NCI-H2107 treated with DMSO at 0.1 percent for 48 hours (cell line): Measurements from ENCODE around the gene ZG16.
A peak's percentile ranks its signal among the peaks of the same experiment; 100 is the strongest.

Source experiments
- DNase-seq: peaks from one replicate; lab custom pipeline; 2025; ENCODE audit not compliant: unreplicated experiment; lab: John Stamatoyannopoulos, UW

ZG16 gene

DNA sequence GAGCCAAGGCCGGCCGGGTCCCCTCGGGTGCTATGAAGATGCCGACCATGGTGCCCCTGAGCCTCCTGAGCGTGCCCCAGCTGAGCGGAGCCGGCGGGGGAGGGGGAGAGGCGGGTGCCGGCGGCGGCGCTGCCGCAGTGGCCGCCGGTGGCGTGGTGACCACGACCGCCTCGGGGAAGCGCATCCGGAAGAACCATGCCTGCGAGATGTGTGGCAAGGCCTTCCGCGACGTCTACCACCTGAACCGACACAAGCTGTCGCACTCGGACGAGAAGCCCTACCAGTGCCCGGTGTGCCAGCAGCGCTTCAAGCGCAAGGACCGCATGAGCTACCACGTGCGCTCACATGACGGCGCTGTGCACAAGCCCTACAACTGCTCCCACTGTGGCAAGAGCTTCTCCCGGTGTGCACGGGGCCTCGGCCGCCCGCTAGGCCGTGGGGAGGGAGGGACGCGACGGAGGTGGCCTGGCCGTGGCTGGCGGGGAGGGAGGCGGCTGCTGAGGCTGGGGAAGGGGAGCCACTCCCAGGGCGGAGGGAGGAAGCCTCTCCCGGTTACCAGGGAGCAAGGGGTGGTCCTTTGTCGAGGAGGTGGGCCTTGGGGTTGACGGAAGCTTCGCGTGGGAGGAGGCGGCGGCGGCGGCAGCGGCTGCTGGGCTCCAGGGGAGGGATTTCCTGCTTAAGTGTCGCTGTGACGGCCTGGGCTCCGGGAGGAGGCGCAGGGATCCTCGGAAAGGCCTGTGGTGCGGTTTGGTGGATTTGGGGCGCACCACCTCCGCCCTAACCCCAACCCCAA lies 29.6 kb downstream of the ZG16 start:
- peak; percentile 46 for DNase-seq

DNA sequence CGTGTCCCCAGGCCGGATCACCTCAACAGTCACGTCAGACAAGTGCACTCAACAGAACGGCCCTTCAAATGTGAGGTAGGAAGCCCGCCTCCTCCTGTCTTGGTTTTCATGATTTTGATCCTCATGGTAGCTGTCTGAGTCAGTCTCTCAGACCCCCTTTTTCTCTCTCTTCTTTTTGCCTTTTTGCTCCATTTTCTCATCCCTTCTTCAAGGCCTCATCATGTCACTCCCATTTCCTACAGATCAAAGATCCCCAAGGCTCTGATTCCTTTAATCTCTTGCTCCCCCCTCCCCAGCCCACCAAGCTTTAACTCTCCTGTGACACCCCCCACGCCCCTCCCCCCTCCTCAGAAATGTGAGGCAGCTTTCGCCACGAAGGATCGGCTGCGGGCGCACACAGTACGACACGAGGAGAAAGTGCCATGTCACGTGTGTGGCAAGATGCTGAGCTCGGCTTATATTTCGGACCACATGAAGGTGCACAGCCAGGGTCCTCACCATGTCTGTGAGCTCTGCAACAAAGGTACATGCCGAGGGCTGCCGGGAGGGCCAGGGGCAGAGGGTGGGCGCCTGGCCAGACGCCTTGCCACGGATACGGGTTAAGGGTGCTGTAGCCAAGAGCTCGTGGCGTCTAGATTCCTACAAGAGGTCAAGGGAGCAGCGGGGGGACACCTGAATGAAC lies 30.3 kb downstream of the ZG16 start:
- peak; percentile 27 for DNase-seq

DNA sequence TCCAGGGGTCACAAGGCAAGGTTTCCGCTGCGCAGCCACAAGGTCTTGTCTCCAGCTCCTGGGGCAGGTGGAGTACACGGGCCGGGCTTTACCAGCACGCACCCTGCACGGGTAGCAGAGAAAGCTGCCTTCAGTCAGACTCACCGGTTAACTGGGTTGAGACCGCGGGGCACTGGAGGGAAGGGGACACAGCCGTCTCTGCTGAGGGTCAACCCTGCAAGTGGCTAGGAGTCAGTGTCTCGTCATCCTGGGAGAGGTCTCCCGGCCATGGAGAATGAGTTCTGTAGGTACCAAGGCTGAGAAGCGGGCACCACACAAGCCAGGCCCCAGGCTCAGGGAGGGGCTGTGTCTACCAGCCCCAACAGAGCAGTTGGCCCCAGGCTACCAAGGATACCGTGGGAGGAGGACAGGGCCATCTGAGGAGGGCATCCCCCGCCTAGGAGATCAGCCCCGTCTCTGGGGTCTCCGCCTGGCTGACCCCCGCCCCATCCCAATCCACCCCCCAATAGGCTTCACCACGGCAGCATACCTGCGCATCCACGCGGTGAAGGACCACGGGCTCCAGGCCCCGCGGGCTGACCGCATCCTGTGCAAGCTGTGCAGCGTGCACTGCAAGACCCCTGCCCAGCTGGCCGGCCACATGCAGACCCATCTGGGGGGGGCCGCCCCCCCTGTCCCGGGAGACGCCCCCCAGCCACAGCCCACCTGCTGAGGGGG lies 31.1 kb downstream of the ZG16 start:
- DNase-seq: no peak

DNA sequence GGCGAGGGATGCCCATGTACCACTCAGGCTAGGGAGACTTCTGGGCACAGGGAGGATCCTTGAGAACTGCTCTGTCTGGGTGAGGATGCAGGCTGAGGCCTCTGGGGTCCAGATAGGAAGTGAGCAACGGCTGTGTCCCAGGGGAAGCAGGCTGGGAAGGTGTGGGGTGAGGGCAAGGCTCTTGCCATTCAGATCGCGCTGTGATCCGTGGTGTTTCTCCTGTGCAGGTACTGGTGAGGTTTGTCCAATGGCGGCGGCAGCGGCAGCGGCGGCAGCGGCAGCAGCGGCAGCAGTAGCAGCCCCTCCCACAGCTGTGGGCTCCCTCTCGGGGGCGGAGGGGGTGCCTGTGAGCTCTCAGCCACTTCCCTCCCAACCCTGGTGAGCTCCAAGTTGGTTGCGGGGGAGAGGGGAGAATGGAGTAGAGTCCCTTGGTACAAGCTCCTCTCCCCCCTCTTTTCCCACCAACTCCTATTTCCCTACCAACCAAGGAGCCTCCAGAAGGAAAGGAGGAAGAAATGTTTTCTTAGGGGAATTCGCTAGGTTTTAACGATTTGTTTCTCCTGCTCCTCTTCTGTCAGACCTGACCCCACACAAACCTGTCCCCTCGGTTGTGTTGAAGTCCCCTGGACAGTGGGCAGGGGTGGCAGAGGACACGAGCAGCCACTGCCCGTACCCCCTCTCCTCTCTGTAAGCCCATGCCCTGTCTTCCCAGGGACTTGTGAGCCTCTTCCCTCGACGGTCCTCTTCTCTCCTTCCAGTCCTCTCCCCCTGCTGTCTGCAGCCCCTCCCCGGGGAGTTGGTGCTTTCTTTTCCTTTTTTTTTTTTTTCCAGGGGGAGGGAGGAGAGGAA lies 32.0 kb downstream of the ZG16 start:
- DNase-seq: no peak

DNA sequence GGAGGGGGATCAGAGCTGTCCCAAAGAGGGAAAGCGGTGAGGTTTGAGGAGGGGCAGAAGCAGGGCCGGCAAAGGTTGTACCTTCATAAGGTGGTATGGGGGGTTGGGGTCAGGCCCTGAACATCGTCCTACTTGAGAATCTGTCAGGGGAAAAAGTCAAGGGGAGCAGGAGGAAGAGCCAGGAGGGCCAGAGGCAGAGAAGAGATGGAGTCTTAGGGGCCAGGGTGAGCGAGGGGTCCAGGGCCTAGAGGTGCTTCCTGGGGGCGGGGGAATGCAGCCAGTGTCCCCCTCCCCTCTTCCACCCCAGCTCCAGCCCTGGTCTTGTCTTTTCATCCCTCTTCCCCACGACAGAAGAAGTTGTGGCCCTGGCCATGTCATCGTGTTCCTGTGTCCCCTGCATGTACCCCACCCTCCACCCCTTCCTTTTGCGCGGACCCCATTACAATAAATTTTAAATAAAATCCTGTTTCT lies 32.7 kb downstream of the ZG16 start:
- DNase-seq: no peak

DNA sequence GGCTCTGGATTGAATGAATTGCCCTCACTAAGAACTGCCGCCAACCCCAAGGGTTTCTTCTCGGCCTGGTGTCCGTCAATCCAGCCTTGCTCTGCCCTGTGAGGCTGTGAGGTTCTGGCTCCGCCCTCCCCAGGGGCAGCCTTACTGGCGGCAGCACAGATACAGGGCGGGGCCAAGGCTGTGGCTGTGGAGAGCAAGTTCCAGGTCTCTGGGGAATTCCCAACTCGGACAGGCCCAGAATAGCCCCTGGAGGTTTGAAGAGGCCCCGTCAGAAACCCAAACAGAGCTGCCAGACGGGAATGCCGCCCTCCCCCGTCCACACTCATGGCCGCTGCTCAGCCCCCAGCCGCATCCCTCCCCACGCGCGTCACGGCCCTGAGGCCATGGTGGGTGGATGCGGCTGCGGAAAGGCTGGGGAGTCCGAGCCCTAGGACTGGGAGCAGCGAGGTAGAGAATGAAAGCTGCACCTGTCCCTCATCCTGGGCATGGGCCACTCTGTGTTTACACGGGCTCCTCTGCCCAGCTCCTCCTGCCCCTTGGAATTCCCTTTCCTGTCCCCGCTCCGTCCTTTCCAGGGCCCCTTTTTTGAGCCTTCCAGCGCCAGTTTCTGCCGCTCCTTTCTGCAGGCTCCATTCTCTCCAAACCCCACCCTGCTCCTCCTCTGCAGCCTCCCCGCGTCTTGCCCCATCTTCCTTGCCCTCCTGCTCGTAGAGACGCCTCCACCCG lies 33.3 kb downstream of the ZG16 start:
- peak; percentile 81 for DNase-seq

DNA sequence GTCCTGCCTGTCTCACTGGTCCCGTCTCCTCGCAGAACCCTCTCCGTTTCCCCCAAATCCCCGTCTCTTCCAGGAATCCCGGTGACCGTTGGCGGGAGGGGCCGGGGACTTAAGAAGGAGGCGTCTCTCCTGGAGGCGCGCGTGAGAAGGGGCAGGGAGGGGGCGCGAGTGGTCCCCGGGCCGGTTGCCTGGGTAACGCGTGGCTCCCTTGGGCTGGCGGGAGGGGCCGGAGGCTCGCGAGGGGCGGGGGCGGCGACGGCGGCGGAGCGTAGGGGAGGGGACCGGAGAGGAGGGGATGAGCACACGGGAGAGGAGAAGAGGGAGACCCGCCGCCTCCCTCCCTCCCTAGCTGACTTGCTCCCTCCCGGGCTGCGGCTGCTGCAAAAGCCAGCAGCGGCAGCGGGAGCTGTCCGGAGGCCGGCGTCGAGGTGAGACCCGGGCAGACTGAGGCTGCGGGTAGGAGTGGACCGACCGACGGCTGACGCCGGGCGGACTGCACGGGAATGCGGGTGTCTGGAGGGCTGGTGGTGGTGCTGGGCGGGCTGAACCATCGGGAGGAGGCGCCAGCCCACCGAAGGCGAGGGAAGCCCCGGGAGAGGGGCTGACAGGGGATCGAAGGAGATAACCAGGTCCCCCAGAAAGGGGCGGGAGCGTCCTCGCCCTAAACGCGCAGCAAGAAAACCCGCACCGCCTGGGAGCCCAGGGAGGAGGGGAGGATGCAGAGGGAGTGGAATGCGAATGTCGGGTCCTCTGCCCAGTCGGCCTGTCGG lies 34.0 kb downstream of the ZG16 start, which contains the start of gene PRRT2:
Gene PRRT2 (plus strand): TSS at position 298 of the 770 bp plus-strand sequence. CDS start 862 bp downstream, outside the sequence.
- peak; percentile 39 for DNase-seq

DNA sequence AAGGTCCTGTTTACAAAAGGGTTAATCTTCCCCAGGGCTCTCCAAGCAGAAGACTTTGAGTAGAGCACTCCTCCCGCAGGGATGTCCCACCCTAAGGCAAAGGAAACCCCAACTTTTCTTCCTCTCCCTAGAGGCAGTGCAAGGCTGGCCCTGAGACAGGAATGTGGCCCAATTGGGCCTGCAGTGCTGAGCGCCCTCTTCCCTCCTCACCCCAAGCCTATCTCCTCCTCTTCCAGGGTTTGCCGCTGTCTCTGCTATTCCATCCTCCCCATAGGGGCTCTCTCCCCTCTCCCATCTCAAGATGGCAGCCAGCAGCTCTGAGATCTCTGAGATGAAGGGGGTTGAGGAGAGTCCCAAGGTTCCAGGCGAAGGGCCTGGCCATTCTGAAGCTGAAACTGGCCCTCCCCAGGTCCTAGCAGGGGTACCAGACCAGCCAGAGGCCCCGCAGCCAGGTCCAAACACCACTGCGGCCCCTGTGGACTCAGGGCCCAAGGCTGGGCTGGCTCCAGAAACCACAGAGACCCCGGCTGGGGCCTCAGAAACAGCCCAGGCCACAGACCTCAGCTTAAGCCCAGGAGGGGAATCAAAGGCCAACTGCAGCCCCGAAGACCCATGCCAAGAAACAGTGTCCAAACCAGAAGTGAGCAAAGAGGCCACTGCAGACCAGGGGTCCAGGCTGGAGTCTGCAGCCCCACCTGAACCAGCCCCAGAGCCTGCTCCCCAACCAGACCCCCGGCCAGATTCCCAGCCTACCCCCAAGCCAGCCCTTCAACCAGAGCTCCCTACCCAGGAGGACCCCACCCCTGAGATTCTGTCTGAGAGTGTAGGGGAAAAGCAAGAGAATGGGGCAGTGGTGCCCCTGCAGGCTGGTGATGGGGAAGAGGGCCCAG lies 34.9 kb downstream of the ZG16 start:
- no peak for DNase-seq

DNA sequence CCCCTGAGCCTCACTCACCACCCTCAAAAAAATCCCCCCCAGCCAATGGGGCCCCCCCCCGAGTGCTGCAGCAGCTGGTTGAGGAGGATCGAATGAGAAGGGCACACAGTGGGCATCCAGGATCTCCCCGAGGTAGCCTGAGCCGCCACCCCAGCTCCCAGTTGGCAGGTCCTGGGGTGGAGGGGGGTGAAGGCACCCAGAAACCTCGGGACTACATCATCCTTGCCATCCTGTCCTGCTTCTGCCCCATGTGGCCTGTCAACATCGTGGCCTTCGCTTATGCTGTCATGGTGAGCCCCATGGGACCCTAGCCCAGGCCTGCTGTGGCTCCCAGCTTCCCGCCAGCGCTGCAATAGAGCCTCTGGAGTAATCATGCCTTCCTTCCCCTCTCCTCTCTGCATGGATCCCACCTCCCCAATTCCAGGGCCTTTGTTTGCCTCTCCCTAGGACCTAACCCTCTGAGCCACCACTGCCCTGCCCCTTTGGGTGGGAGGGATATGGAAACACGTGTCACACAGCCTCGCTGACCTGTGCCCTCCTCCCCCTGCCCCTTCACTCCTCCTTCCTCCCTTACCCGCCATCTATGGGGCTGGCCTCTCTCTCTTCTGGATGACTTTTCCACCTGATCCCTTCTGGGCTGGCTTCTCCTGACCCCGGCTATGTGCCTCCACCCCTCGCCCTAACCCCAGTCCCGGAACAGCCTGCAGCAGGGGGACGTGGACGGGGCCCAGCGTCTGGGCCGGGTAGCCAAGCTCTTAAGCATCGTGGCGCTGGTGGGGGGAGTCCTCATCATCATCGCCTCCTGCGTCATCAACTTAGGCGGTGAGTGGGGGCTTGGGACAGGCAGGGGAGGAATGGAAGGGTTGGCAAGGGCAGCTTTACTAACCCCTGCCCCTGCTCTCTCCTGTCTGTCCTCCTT lies 35.8 kb downstream of the ZG16 start:
- no peak for DNase-seq

DNA sequence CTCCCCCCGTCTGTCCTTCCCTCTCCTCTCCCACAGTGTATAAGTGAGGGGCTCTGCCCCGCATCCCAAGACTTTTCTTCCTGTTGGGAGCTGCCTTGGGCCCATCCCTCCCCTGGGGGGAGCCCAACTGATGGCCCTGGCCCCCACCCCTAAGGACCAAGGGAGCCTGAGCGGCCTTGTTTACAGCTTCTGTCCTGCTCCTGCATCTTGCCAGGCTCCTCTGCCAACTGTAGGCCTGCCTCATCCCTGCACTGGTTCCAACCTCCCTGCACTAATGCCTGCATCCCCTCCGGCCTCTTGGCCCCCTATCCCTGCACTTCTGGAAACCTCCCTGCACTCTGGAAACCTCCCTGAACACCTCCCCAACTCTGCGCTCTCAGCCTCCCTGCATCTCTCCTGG lies 36.5 kb downstream of the ZG16 start:
- no peak for DNase-seq

DNA sequence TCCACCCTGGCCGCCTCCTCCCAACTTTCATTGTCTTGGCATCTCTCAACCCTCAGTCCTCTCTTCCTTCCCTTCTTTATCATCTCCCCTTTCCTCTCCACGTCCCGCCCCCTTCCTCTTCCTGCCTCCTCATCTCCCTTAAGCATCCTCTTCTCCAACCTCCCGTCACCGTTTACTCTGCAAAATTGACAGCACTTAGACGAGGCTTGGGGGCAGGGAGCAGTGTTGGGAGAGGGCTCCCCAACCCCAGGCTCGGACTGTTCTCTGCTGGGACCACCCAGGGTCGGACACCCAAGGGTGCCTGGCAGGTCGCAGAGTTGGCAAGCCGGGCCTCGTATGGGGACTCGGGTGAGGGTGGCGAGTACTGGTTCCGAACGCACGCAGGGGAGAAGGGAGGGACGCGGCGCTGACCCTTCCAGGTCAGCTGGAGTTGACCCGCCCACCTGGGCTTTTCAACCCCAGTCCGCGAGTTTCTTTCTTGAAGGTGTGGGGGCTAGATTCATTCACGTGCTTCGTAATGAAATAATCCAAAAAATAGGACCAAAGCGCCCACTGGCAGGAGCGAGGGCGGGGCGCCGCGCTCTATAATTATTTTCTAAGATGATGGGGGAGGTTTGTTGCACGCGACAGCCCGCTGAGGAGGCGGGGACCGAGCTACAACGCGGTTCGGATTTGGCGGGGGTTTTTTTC lies 37.1 kb downstream of the ZG16 start:
- DNase-seq: no peak

DNA sequence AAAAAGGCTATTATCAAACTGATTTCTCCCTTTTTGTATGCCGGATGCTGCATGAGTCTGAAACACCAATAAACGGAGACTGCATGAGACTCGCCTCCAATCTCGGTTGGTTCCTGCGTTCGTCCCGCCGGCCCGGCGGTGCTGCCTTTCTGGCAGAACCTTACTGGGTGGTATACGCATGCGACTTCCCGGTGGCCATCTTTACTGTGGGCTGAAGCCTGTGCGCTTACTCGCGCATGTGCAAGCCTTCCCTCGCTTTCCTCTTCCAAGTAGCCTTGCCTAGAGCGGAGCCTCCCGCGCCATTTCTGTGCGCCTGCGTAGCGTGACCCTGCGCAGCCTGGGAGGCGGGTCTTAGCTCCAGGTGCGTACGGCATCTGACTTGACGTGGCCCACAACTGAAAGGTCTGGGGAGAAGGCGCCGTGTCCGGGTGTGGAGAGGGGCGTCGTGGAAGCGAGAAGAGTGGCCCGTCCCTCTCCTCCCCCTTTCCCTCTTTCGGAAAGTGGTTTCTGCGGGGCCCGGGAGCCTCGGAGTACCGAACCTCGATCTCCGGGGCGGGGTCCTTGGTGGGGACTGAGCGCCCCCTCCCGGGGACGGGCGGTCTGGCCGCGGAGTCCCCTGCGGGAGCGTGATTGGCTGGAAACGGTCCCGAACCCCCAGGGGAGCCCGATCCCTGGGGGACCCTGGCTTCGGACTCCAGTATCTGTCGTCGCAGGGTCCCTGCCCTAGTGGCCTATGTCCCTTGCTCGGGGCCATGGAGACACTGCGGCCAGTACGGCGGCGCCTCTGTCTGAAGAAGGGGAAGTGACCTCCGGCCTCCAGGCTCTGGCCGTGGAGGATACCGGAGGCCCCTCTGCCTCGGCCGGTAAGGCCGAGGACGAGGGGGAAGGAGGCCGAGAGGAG lies 38.0 kb downstream of the ZG16 start, which contains the start of gene PAGR1:
Gene PAGR1 (plus strand): TSS at position 360 of the 901 bp plus-strand sequence. CDS start 374 bp downstream, at position 734.
- DNase-seq: peak; percentile 97

DNA sequence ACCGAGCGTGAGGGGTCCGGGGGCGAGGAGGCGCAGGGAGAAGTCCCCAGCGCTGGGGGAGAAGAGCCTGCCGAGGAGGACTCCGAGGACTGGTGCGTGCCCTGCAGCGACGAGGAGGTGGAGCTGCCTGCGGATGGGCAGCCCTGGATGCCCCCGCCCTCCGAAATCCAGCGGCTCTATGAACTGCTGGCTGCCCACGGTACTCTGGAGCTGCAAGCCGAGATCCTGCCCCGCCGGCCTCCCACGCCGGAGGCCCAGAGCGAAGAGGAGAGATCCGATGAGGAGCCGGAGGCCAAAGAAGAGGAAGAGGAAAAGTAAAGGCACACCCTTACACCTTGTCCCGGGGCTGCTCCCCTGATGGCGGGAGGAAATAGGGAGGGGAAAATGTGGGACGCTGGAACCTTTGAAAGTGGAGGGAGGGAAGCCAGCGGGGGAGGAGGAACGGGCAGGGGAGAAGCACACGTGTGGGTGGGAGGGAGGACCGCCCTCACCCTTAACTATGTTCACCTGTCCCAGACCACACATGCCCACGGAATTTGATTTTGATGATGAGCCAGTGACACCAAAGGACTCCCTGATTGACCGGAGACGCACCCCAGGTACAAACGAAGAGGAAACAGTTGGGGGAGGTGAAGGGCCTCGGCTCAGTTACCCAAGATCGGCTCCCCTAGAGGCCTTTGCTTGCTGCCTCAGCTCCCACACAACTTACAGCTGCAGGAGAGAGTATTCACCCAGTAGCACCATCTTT lies 38.8 kb downstream of the ZG16 start:
- peak; percentile 58 for DNase-seq

DNA sequence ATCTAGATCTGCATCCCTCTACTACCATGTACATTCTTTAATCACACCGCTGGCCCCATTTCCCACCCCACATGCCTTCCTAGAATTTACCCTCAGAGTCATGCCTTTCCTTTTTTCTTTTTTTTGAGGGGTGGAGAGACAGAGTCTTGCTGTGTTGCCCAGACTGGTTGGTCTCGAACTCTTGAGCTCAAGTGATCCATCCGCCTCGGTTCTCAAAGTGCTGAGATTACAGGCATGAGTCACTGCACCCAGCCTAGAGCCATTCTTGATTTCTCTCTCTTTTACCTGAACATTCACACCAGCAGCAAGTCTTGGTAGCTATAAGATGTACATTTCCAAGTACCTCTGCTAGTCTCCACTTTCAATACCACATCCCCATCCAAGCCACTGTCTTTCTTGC lies 40.0 kb downstream of the ZG16 start:
- DNase-seq: no peak

DNA sequence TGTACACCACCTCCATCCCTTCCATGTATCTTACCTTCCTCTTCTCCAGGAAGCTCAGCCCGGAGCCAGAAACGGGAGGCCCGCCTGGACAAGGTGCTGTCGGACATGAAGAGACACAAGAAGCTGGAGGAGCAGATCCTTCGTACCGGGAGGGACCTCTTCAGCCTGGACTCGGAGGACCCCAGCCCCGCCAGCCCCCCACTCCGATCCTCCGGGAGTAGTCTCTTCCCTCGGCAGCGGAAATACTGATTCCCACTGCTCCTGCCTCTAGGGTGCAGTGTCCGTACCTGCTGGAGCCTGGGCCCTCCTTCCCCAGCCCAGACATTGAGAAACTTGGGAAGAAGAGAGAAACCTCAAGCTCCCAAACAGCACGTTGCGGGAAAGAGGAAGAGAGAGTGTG lies 41.5 kb downstream of the ZG16 start:
- no peak for DNase-seq
